Chondrocyte (in vitro differentiated cells): Measurements from ENCODE around the gene COA1. TPM values are rescaled to one million over a fixed set of nuclear protein-coding genes. Genes with fewer than 3 reads are reported as not detected.
"Not testable (repeated sequence)": the region's sequence is repeated elsewhere in the genome, so short reads cannot be mapped to it uniquely, and the experiment has no call there.

Source experiments
- DNase-seq: peaks from one replicate; pipeline ENCODE4 v3.0.0; 2021; ENCODE audit warnings: mixed read lengths, low spot score
- H3K27ac Mint-ChIP-seq: one replicate; pipeline ENCODE4 v1.8.0; 2021; ENCODE audit warnings: mild to moderate bottlenecking, moderate library complexity, mixed read lengths; ENCODE audit not compliant: unreplicated experiment
- H3K27me3 Mint-ChIP-seq: 2 replicates; pipeline ENCODE4 v1.8.0; 2021; ENCODE audit warnings: low read depth, mixed read lengths
- H3K36me3 Mint-ChIP-seq: 2 replicates; pipeline ENCODE4 v1.8.0; 2021; ENCODE audit warnings: low read depth, mixed read lengths
- H3K4me1 Mint-ChIP-seq: 2 replicates; pipeline ENCODE4 v1.8.0; 2021; ENCODE audit warnings: low read depth, mild to moderate bottlenecking, mixed read lengths
- H3K4me3 Mint-ChIP-seq: one replicate; pipeline ENCODE4 v1.8.0; 2021; ENCODE audit warnings: mild to moderate bottlenecking, moderate library complexity, mixed read lengths; ENCODE audit not compliant: unreplicated experiment
- H3K9me3 Mint-ChIP-seq: 2 replicates; pipeline ENCODE4 v1.8.0; 2021; ENCODE audit warnings: low read depth, mixed read lengths
- CTCF ChIP-seq: fragments of 200-600 bp; sonication (generic); IDR thresholded peaks from 2 replicates; pipeline ENCODE4 v1.5.0; 2021; ENCODE audit warnings: antibody characterized with exemption, mild to moderate bottlenecking, moderate library complexity
- long read RNA-seq: library from polyadenylated mRNA; stranded (forward); transcript quantifications from one replicate; pipeline ENCODE4 v2.0.0, GENCODE V29; 2021
- total RNA-seq: library from RNA; stranded (reverse); gene quantifications from 3 replicates; pipeline ENCODE4 v1.2.1, GENCODE V29; 2021

The COA1 gene, protein sequence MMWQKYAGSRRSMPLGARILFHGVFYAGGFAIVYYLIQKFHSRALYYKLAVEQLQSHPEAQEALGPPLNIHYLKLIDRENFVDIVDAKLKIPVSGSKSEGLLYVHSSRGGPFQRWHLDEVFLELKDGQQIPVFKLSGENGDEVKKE
- 31.4 to 36.6 TPM (median 33.5 TPM) in 3 replicates for total RNA-seq
- long read RNA-seq, transcript COA1-201 (6 exons, 927 nt): major isoform, 9 of 30 reads
- long read RNA-seq, partial matches to known transcripts: 7 of 30 reads
- long read RNA-seq, other reads (novel, unspliced or antisense): 9 of 30 reads

DNA sequence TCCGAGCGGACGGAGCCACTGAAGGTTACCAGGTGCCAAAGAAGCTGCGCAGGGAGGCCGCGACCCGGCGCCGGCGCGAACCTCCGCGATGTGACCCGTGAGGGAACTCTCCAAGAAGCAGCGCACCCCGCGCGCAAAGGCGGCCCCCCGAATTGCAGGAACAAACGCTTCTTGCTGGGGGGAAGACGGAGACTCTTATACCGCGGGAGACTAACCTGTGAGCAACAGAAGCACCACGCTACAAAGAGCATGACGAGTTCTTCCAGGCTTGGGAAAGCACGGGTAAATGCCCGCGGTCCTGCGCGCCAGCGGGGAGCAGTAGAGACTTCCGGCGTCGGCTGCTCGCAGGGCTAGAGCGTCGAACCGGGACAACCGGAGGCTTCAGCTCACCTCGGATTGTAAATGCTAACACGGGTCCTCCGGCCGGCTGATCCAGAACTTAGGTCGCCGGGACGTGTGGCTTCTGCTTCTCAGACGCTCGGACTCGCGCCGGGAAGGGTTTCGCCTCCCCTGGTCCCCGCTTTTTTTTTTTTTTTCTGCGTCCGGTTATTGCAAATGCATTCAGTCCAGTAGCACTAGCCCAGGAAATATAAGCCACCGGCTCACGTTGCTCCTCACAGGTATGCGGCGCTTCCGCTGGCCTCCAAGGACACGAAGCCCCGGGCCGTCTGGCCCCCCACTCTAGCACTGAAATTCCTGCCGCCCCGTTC, at the start of gene COA1:
Gene COA1, minus strand, starts transcription at position 310 of the 710 bp plus-strand sequence. CDS start 80,909 bp downstream, outside the sequence.
- no peaks in the 10 kb centered on the region for H3K9me3 Mint-ChIP-seq
- H3K4me3 Mint-ChIP-seq: peak within 1 kb of the TSS; percentile 88
- H3K36me3 Mint-ChIP-seq: no peaks in the 10 kb centered on the region
- TF ChIP-seq CTCF: peak; percentile 44
- peaks cover 7% of the 10 kb centered on the region for H3K27me3 Mint-ChIP-seq
- no peak for DNase-seq
- peaks cover 41% of the 10 kb centered on the region for H3K4me1 Mint-ChIP-seq
- H3K27ac Mint-ChIP-seq: peak within 1 kb of the TSS; percentile 92

- not testable (repeated sequence) for H3K27me3 Mint-ChIP-seq, H3K9me3 Mint-ChIP-seq, H3K27ac Mint-ChIP-seq, H3K4me1 Mint-ChIP-seq, H3K4me3 Mint-ChIP-seq, DNase-seq
- peaks cover 23% of the 10 kb centered on the region for H3K36me3 Mint-ChIP-seq
Measured at GRCh38 chr7:43778293-43779044, 49.1 kb upstream of the COA1 start.

GRCh38 chr7:43775255-43775654, 45.9 kb upstream of the COA1 start:
- not testable (repeated sequence) for DNase-seq, H3K27ac Mint-ChIP-seq, H3K9me3 Mint-ChIP-seq, H3K27me3 Mint-ChIP-seq, H3K4me1 Mint-ChIP-seq, H3K4me3 Mint-ChIP-seq
- H3K36me3 Mint-ChIP-seq: peaks cover 34% of the 10 kb centered on the region

DNA sequence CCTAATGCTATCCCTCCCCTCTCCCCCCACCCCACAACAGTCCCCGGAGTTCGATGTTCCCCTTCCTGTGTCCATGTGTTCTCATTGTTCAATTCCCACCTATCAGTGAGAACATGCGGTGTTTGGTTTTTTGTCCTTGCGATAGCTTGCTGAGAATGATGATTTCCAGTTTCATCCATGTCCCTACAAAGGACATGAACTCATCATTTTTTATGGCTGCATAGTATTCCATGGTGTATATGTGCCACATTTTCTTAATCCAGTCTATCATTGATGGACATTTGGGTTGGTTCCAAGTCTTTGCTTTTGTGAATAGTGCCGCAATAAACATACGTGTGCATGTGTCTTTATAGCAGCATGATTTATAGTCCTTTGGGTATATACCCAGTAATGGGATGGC, 43.9 kb upstream of the COA1 start:
- H3K4me1 Mint-ChIP-seq, H3K27me3 Mint-ChIP-seq, DNase-seq, H3K4me3 Mint-ChIP-seq, H3K27ac Mint-ChIP-seq, H3K9me3 Mint-ChIP-seq: not testable (repeated sequence)
- peaks cover 29% of the 10 kb centered on the region for H3K36me3 Mint-ChIP-seq

- Mint-ChIP-seq H3K27ac (no peak overlapping the region), H3K36me3 (peaks cover 24% of the 10 kb centered on the region), H3K4me3 (no peak overlapping the region), H3K4me1 (no peaks in the 10 kb centered on the region), H3K27me3 (no peaks in the 10 kb centered on the region), H3K9me3 (peaks cover 3% of the 10 kb centered on the region)
- TF ChIP-seq CTCF: no peak
- DNase-seq: no peak
Measured at GRCh38 chr7:43771573-43771972, 42.2 kb upstream of the COA1 start.

DNA sequence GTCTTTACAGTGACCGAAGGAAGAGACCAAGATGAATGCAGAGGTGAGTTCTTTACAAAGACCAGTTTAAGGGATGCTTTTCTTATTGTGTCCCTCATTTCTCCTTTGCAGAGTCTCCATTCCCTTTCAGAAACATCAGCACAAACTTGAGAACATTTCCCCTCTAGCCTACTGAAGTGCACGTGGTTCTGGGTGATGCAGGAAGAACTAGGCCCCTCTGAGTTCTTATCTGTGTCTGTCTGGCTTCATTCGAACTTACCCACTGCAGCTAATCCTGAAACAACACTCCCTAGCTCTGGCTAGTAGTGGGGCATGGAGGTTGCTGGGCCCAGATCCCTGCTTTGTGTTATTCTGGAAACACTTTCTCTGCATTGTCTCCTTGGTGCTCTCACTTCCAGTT, 41.8 kb upstream of the COA1 start:
- H3K27me3 Mint-ChIP-seq: no peaks in the 10 kb centered on the region
- H3K27ac Mint-ChIP-seq: no peak overlapping the region
- peaks cover 21% of the 10 kb centered on the region for H3K36me3 Mint-ChIP-seq
- no peak for TF ChIP-seq CTCF
- no peak overlapping the region for H3K4me3 Mint-ChIP-seq
- DNase-seq: no peak
- no peaks in the 10 kb centered on the region for H3K9me3 Mint-ChIP-seq
- H3K4me1 Mint-ChIP-seq: no peaks in the 10 kb centered on the region
